ENCODE data around the gene FGD5.
A peak's percentile ranks its signal among the peaks of the same experiment; 100 is the strongest.

The FGD5 gene

GRCh38 chr3:14907043-14907966 lies 88.5 kb downstream of the FGD5 start:
- DNase-seq: no peak

- no peak for DNase-seq
These were observed 90.5 kb downstream of the FGD5 start for GRCh38 chr3:14909250-14909649.

- DNase-seq: no peak
These were observed 92.9 kb downstream of the FGD5 start for GRCh38 chr3:14911651-14912050.

GRCh38 chr3:14913071-14913925 lies 94.5 kb downstream of the FGD5 start:
- no peak for DNase-seq

GRCh38 chr3:14913926-14914778 lies 95.4 kb downstream of the FGD5 start:
- DNase-seq: no peak

GRCh38 chr3:14914779-14915117 lies 96.0 kb downstream of the FGD5 start:
- no peak for DNase-seq

GRCh38 chr3:14915636-14916222 lies 97.0 kb downstream of the FGD5 start:
- peak in 4 of 6 experiments; percentile 9 to 34 (median 18) for DNase-seq

- DNase-seq: no peak
These were observed 99.6 kb downstream of the FGD5 start for GRCh38 chr3:14918356-14918860.

GRCh38 chr3:14920536-14920935 lies 101.8 kb downstream of the FGD5 start:
- DNase-seq: no peak

GRCh38 chr3:14921034-14921616 lies 102.4 kb downstream of the FGD5 start:
- peak; percentile 49 to 85 (median 74) for DNase-seq

GRCh38 chr3:14921811-14922705 lies 103.3 kb downstream of the FGD5 start:
- no peak for DNase-seq

GRCh38 chr3:14922863-14923262 lies 104.1 kb downstream of the FGD5 start:
- no peak for DNase-seq

GRCh38 chr3:14923476-14923875 lies 104.7 kb downstream of the FGD5 start:
- DNase-seq: no peak

GRCh38 chr3:14925729-14926591 lies 107.2 kb downstream of the FGD5 start:
- DNase-seq: peak in 2 of 6 experiments; percentile 43 to 48

GRCh38 chr3:14926592-14926991 lies 107.8 kb downstream of the FGD5 start:
- DNase-seq: no peak

- no peak for DNase-seq
These were observed 108.5 kb downstream of the FGD5 start for GRCh38 chr3:14927308-14927707.

- DNase-seq: no peak
These were observed 110.7 kb downstream of the FGD5 start for GRCh38 chr3:14929310-14930074.

GRCh38 chr3:14933820-14934425 lies 115.2 kb downstream of the FGD5 start:
- no peak for DNase-seq

All from stimulated activated naive CD4-positive, alpha-beta T cell (primary cell).